ENCODE results near the gene TMEM267. TPM values are rescaled to one million over a fixed set of nuclear protein-coding genes. Genes with fewer than 3 reads are reported as not detected.
"Not testable (repeated sequence)": the region's sequence is repeated elsewhere in the genome, so short reads cannot be mapped to it uniquely, and the experiment has no call there.

TMEM267 gene
- total RNA-seq, 2 experiments from 2014 or later, result 13.9 to 17.8 TPM

GRCh38 chr5:43514025-43514424 lies 30.4 kb upstream of the TMEM267 start:
- peak overlapping the region; percentile 87 for H3K4me2 ChIP-seq (ENCODE audit: low read length)
- H3K4me3 ChIP-seq (ENCODE audit: low read depth, low read length, poor library complexity, severe bottlenecking), result peak overlapping the region; percentile 74
- CTCF ChIA-PET (ENCODE audit: unreplicated experiment), result interaction anchor here (0.6 kb wide), 1 partner anchor 17 kb away, joined by 3 read pairs; no protein-coding TSS in a partner anchor
- H2AFZ ChIP-seq (ENCODE audit: low read length), result peak overlapping the region; percentile 77; the same call in 1 of the 2 replicates
- H3K36me3 ChIP-seq (ENCODE audit: insufficient read depth, low read length), result peaks cover 20% of the 10 kb centered on the region
- no peaks in the 10 kb centered on the region for H3K9me3 ChIP-seq (ENCODE audit: low read length)
- H3K27ac ChIP-seq (ENCODE audit: low read depth, low read length, poor library complexity, severe bottlenecking), result peak overlapping the region; percentile 86
- H4K20me1 ChIP-seq (ENCODE audit: insufficient read depth, low read length), result no peaks in the 10 kb centered on the region
- BruUV-seq (replicated peaks), result no TSS peak
- TF ChIP-seq CTCF (conservative IDR thresholded peaks at IDR 0.05; ENCODE audit: low read length), result no peak
- no peak for TF ChIP-seq EZH2phosphoT487 (IDR thresholded peaks at IDR 0.05; ENCODE audit: borderline replicate concordance, low read depth, low read length)
- peaks cover 41% of the 10 kb centered on the region for H3K79me2 ChIP-seq (ENCODE audit: insufficient read depth, low read depth, low read length)
- intact Hi-C loops (cut with micrococcal nuclease; ENCODE audit: unreplicated experiment), result loop anchor here (2.0 kb wide), 1 partner anchor 31 kb away; the partner anchor contains the start of gene TMEM267
- peaks cover 17% of the 10 kb centered on the region for H3K4me1 ChIP-seq (ENCODE audit: insufficient read depth, low read length, poor library complexity, severe bottlenecking)
- DNase-seq (ENCODE audit: low spot score), result peak; percentile 6
- POLR2A ChIA-PET, result interaction anchor here (4.6 kb wide), 1 partner anchor 29 kb away, joined by 38 read pairs; the partner anchor contains the start of gene TMEM267
- no peaks in the 10 kb centered on the region for H3K9me2 ChIP-seq (ENCODE audit: insufficient read depth, low read length)

GRCh38 chr5:43511062-43511461 lies 27.4 kb upstream of the TMEM267 start:
- H3K4me2 ChIP-seq (ENCODE audit: low read length); H2AFZ ChIP-seq (ENCODE audit: low read length); H3K27ac ChIP-seq (ENCODE audit: low read depth, low read length, poor library complexity, severe bottlenecking); H3K4me3 ChIP-seq (ENCODE audit: low read depth, low read length, poor library complexity, severe bottlenecking); POLR2A ChIA-PET; CTCF ChIA-PET (ENCODE audit: unreplicated experiment); BruUV-seq (replicated peaks); DNase-seq (ENCODE audit: low spot score); H4K20me1 ChIP-seq (ENCODE audit: insufficient read depth, low read length); intact Hi-C loops (cut with micrococcal nuclease; ENCODE audit: unreplicated experiment); H3K9me3 ChIP-seq (ENCODE audit: low read length); H3K9me2 ChIP-seq (ENCODE audit: insufficient read depth, low read length): not testable (repeated sequence)
- H3K36me3 ChIP-seq (ENCODE audit: insufficient read depth, low read length), result peaks cover 49% of the 10 kb centered on the region
- H3K79me2 ChIP-seq (ENCODE audit: insufficient read depth, low read depth, low read length), result peaks cover 47% of the 10 kb centered on the region
- peaks cover 14% of the 10 kb centered on the region for H3K4me1 ChIP-seq (ENCODE audit: insufficient read depth, low read length, poor library complexity, severe bottlenecking)

- no peaks in the 10 kb centered on the region for H3K9me3 ChIP-seq (ENCODE audit: low read length)
- H3K36me3 ChIP-seq (ENCODE audit: insufficient read depth, low read length), result peaks cover 49% of the 10 kb centered on the region
- H3K4me2 ChIP-seq (ENCODE audit: low read length), result no peak overlapping the region
- H3K4me3 ChIP-seq (ENCODE audit: low read depth, low read length, poor library complexity, severe bottlenecking), result no peak overlapping the region
- H3K4me1 ChIP-seq (ENCODE audit: insufficient read depth, low read length, poor library complexity, severe bottlenecking), result no peaks in the 10 kb centered on the region
- H3K79me2 ChIP-seq (ENCODE audit: insufficient read depth, low read depth, low read length), result no peaks in the 10 kb centered on the region
- ChIA-PET CTCF (ENCODE audit: unreplicated experiment) (interaction anchor here (1.0 kb wide), 1 partner anchor 26 kb away, joined by 3 read pairs; no protein-coding TSS in a partner anchor), POLR2A (interaction anchor here (0.9 to 1.8 kb wide), 4 partner anchors 9 to 408 kb away, joined by 3 to 8 read pairs (median 4); partner anchors contain the start of gene NNT)
- no peak overlapping the region for H3K27ac ChIP-seq (ENCODE audit: low read depth, low read length, poor library complexity, severe bottlenecking)
- no peaks in the 10 kb centered on the region for H3K9me2 ChIP-seq (ENCODE audit: insufficient read depth, low read length)
- H2AFZ ChIP-seq (ENCODE audit: low read length), result no peak overlapping the region
- H4K20me1 ChIP-seq (ENCODE audit: insufficient read depth, low read length), result no peaks in the 10 kb centered on the region
- BruUV-seq (replicated peaks), result no TSS peak
- intact Hi-C loops (cut with micrococcal nuclease; ENCODE audit: unreplicated experiment), result no loop called here
- no peak for DNase-seq (ENCODE audit: low spot score)
- TF ChIP-seq CTCF (conservative IDR thresholded peaks at IDR 0.05; ENCODE audit: low read length) (no peak), EZH2phosphoT487 (IDR thresholded peaks at IDR 0.05; ENCODE audit: borderline replicate concordance, low read depth, low read length) (no peak)
Observed at GRCh38 chr5:43498581-43498980, 14.9 kb upstream of the TMEM267 start.
